ENCODE measurements around the gene SPON1. TPM values are rescaled to one million over a fixed set of nuclear protein-coding genes. Genes with fewer than 3 reads are reported as not detected.

The SPON1 gene
- total RNA-seq, 1 experiment from 2014 or later: 0.20 TPM

DNA sequence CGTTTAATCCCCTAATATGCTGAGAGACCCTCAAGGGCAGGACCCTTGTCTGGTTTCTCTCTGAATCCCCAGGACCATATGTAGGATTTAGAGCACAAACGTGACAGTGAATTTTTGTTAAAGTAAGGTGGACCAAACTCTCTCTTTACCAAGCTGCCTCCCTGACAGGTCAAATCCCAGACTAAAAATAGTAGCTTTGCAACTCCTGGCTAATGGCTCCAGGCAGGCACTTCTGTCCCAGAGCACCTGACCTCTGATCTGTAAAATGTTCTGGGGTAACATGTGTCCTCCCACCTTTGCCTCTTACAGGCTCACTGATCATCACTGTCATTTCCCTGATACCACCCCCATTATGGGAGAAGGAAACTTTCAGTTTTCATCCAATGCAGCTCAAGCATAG, 152.3 kb downstream of the SPON1 start:
- Histone ChIP-seq H3K27ac (ENCODE audit: insufficient read length, low read depth, low read length) (no peak overlapping the region), H4K8ac (replicated peaks; ENCODE audit: insufficient read length, low read depth, low read length) (no peak overlapping the region), H2BK12ac (ENCODE audit: insufficient read length, low read depth, low read length) (no peak overlapping the region), H3K18ac (ENCODE audit: insufficient read length, low read depth, low read length) (no peak overlapping the region), H3K79me1 (ENCODE audit: insufficient read depth, low read depth, low read length, poor library complexity, severe bottlenecking) (no peaks in the 10 kb centered on the region), H3K56ac (ENCODE audit: insufficient read length, low read depth, low read length) (no peak overlapping the region), H2BK5ac (ENCODE audit: insufficient read length, low read length) (no peak overlapping the region), H3K4me1 (ENCODE audit: insufficient read depth, low read length) (no peaks in the 10 kb centered on the region), H3K4me2 (ENCODE audit: insufficient read depth, insufficient read length, low read length) (no peak overlapping the region), H4K5ac (ENCODE audit: insufficient read length, low read depth, low read length) (no peak overlapping the region), H3K23me2 (ENCODE audit: insufficient read length, low read depth, low read length, poor library complexity, severe bottlenecking) (no peaks in the 10 kb centered on the region), H2BK20ac (ENCODE audit: low read depth, low read length, poor library complexity, severe bottlenecking) (no peak overlapping the region), H3K14ac (ENCODE audit: insufficient read depth, low read length) (no peak overlapping the region), H2AFZ (ENCODE audit: low read length) (no peak overlapping the region), H3K9ac (ENCODE audit: extremely low read depth, insufficient read length, low read length) (no peak overlapping the region), H3K79me2 (ENCODE audit: insufficient read depth, low read length) (no peaks in the 10 kb centered on the region), H3K23ac (ENCODE audit: insufficient read length, low read depth, low read length) (no peak overlapping the region), H3K27me3 (ENCODE audit: insufficient read depth, low read length) (no peaks in the 10 kb centered on the region), H2BK120ac (ENCODE audit: low read depth, low read length, poor library complexity, severe bottlenecking) (no peak overlapping the region), H3T11ph (ENCODE audit: low read length) (no peak overlapping the region), H2AK5ac (ENCODE audit: insufficient read length, low read length) (no peak overlapping the region), H2BK15ac (ENCODE audit: low read depth, low read length) (no peak overlapping the region), H4K91ac (ENCODE audit: insufficient read length, low read depth, low read length) (no peak overlapping the region), H4K20me1 (ENCODE audit: control insufficient read depth, insufficient read depth, insufficient read length) (no peaks in the 10 kb centered on the region), H3K9me3 (ENCODE audit: control insufficient read depth, low read depth, low read length) (no peaks in the 10 kb centered on the region), H3K4ac (ENCODE audit: low read depth, low read length) (no peak overlapping the region)
- Mint-ChIP-seq H3K27ac (no peak overlapping the region), H3K9me3 (peaks cover 0 to 4% of the 10 kb centered on the region in 2 experiments; a peak in 1 of 5 replicates), H3K27me3 (ENCODE audit: low read depth) (no peaks in the 10 kb centered on the region), H3K4me1 (no peaks in the 10 kb centered on the region), H3K36me3 (ENCODE audit: insufficient read depth in 1 of 3, low read depth in 3 of 3) (no peaks in the 10 kb centered on the region; a peak in 1 of 7 replicates), H3K4me3 (no peak overlapping the region)
- DNase-seq: no peak
- WGBS (ENCODE audit: extremely low coverage, insufficient read length, low lambda C conversion rate): no CpG with 5 or more reads among the region's 2 CpGs
- TF ChIP-seq, protein P1, sequence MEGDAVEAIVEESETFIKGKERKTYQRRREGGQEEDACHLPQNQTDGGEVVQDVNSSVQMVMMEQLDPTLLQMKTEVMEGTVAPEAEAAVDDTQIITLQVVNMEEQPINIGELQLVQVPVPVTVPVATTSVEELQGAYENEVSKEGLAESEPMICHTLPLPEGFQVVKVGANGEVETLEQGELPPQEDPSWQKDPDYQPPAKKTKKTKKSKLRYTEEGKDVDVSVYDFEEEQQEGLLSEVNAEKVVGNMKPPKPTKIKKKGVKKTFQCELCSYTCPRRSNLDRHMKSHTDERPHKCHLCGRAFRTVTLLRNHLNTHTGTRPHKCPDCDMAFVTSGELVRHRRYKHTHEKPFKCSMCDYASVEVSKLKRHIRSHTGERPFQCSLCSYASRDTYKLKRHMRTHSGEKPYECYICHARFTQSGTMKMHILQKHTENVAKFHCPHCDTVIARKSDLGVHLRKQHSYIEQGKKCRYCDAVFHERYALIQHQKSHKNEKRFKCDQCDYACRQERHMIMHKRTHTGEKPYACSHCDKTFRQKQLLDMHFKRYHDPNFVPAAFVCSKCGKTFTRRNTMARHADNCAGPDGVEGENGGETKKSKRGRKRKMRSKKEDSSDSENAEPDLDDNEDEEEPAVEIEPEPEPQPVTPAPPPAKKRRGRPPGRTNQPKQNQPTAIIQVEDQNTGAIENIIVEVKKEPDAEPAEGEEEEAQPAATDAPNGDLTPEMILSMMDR (conservative IDR thresholded peaks at IDR 0.05): no peak

Data from H9 (cell line).